ENCODE results near the gene STUM.

STUM gene

DNA sequence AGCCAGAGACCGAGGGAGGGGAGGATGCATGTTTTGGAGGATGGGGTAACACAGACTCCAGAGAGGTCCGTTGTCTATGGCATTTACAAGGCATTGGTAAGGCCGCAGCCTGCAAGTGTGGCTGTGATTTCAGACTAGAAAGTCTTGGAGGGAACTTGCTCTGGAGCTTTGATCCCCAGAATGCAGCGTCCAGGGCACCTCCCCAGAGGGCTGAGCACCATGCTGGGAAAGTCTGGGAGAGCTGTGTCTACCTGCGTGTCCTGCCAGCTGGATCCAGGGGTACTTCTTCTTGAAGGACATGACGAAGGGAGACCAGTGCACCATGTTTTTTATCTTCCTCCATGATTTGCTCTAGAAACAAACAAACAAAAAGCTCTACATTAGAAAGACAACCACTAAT, 99.9 kb downstream of the STUM start:
- no peak for DNase-seq
- H3K27me3 ChIP-seq (replicated peaks; ENCODE audit: control insufficient read depth, insufficient read depth, low read length, poor library complexity, severe bottlenecking): no peaks in the 10 kb centered on the region
- H3K36me3 ChIP-seq (ENCODE audit: control insufficient read depth, insufficient read depth, low read length): peaks cover 50% of the 10 kb centered on the region
- H3K4me3 ChIP-seq (ENCODE audit: insufficient read depth, low read depth, low read length, poor library complexity, severe bottlenecking): no peak overlapping the region
- H3K9me3 ChIP-seq (ENCODE audit: control insufficient read depth, low read length): no peaks in the 10 kb centered on the region
- H3K27ac ChIP-seq (ENCODE audit: insufficient read depth, low read length, poor library complexity, severe bottlenecking): no peak overlapping the region
- peaks cover 44% of the 10 kb centered on the region for H3K4me1 ChIP-seq (ENCODE audit: control insufficient read depth, insufficient read depth, low read length, poor library complexity, severe bottlenecking)

DNA sequence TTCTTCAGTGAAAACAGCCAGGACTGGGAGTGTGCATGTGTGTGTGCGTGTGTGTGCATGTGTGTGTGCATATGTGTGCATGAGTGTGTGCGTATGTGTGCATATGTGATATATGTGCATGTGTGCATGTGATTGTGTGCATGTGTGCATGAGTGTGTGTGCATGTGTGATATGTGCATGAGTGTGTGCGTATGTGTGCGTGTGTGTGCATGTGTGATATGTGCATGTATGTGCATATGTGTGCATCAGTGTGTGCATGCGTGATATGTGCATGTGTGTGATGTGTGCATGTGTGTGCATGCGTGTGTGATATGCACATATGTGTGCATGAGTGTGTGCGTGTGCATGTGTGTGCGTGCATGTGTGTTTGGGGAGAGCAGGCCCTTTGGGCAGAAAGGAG, 100.7 kb downstream of the STUM start:
- H3K27ac ChIP-seq (ENCODE audit: insufficient read depth, low read length, poor library complexity, severe bottlenecking): no peak overlapping the region
- no peaks in the 10 kb centered on the region for H3K9me3 ChIP-seq (ENCODE audit: control insufficient read depth, low read length)
- H3K36me3 ChIP-seq (ENCODE audit: control insufficient read depth, insufficient read depth, low read length): peaks cover 45% of the 10 kb centered on the region
- H3K27me3 ChIP-seq (replicated peaks; ENCODE audit: control insufficient read depth, insufficient read depth, low read length, poor library complexity, severe bottlenecking): no peaks in the 10 kb centered on the region
- peaks cover 36% of the 10 kb centered on the region for H3K4me1 ChIP-seq (ENCODE audit: control insufficient read depth, insufficient read depth, low read length, poor library complexity, severe bottlenecking)
- DNase-seq: no peak
- H3K4me3 ChIP-seq (ENCODE audit: insufficient read depth, low read depth, low read length, poor library complexity, severe bottlenecking): no peak overlapping the region

GRCh38 chr1:226649780-226650179, 101.2 kb downstream of the STUM start:
- Histone ChIP-seq H3K4me3 (ENCODE audit: insufficient read depth, low read depth, low read length, poor library complexity, severe bottlenecking) (no peak overlapping the region), H3K36me3 (ENCODE audit: control insufficient read depth, insufficient read depth, low read length) (peaks cover 40% of the 10 kb centered on the region), H3K27ac (ENCODE audit: insufficient read depth, low read length, poor library complexity, severe bottlenecking) (no peak overlapping the region), H3K9me3 (ENCODE audit: control insufficient read depth, low read length) (no peaks in the 10 kb centered on the region), H3K27me3 (replicated peaks; ENCODE audit: control insufficient read depth, insufficient read depth, low read length, poor library complexity, severe bottlenecking) (no peaks in the 10 kb centered on the region), H3K4me1 (ENCODE audit: control insufficient read depth, insufficient read depth, low read length, poor library complexity, severe bottlenecking) (peaks cover 31% of the 10 kb centered on the region)
- DNase-seq: no peak

- Histone ChIP-seq H3K36me3 (ENCODE audit: control insufficient read depth, insufficient read depth, low read length) (peaks cover 36% of the 10 kb centered on the region), H3K4me3 (ENCODE audit: insufficient read depth, low read depth, low read length, poor library complexity, severe bottlenecking) (no peak overlapping the region), H3K9me3 (ENCODE audit: control insufficient read depth, low read length) (no peaks in the 10 kb centered on the region), H3K4me1 (ENCODE audit: control insufficient read depth, insufficient read depth, low read length, poor library complexity, severe bottlenecking) (peaks cover 25% of the 10 kb centered on the region), H3K27ac (ENCODE audit: insufficient read depth, low read length, poor library complexity, severe bottlenecking) (peak overlapping the region; percentile 44), H3K27me3 (replicated peaks; ENCODE audit: control insufficient read depth, insufficient read depth, low read length, poor library complexity, severe bottlenecking) (no peaks in the 10 kb centered on the region)
- DNase-seq: no peak
These were observed 101.8 kb downstream of the STUM start for GRCh38 chr1:226650236-226650841.

- peaks cover 30% of the 10 kb centered on the region for H3K36me3 ChIP-seq (ENCODE audit: control insufficient read depth, insufficient read depth, low read length)
- H3K27ac ChIP-seq (ENCODE audit: insufficient read depth, low read length, poor library complexity, severe bottlenecking): peak overlapping the region; percentile 44
- peaks cover 16% of the 10 kb centered on the region for H3K4me1 ChIP-seq (ENCODE audit: control insufficient read depth, insufficient read depth, low read length, poor library complexity, severe bottlenecking)
- no peaks in the 10 kb centered on the region for H3K27me3 ChIP-seq (replicated peaks; ENCODE audit: control insufficient read depth, insufficient read depth, low read length, poor library complexity, severe bottlenecking)
- no peak overlapping the region for H3K4me3 ChIP-seq (ENCODE audit: insufficient read depth, low read depth, low read length, poor library complexity, severe bottlenecking)
- DNase-seq: no peak
- H3K9me3 ChIP-seq (ENCODE audit: control insufficient read depth, low read length): no peaks in the 10 kb centered on the region
These were observed 102.6 kb downstream of the STUM start for GRCh38 chr1:226651041-226651731.

GRCh38 chr1:226651732-226652105, 103.2 kb downstream of the STUM start:
- Histone ChIP-seq H3K27me3 (replicated peaks; ENCODE audit: control insufficient read depth, insufficient read depth, low read length, poor library complexity, severe bottlenecking) (no peaks in the 10 kb centered on the region), H3K4me1 (ENCODE audit: control insufficient read depth, insufficient read depth, low read length, poor library complexity, severe bottlenecking) (peaks cover 11% of the 10 kb centered on the region), H3K36me3 (ENCODE audit: control insufficient read depth, insufficient read depth, low read length) (peaks cover 25% of the 10 kb centered on the region), H3K27ac (ENCODE audit: insufficient read depth, low read length, poor library complexity, severe bottlenecking) (no peak overlapping the region), H3K9me3 (ENCODE audit: control insufficient read depth, low read length) (no peaks in the 10 kb centered on the region), H3K4me3 (ENCODE audit: insufficient read depth, low read depth, low read length, poor library complexity, severe bottlenecking) (no peak overlapping the region)
- DNase-seq: no peak

- H3K27me3 ChIP-seq (replicated peaks; ENCODE audit: control insufficient read depth, insufficient read depth, low read length, poor library complexity, severe bottlenecking): no peaks in the 10 kb centered on the region
- no peak overlapping the region for H3K4me3 ChIP-seq (ENCODE audit: insufficient read depth, low read depth, low read length, poor library complexity, severe bottlenecking)
- no peak overlapping the region for H3K27ac ChIP-seq (ENCODE audit: insufficient read depth, low read length, poor library complexity, severe bottlenecking)
- H3K9me3 ChIP-seq (ENCODE audit: control insufficient read depth, low read length): no peaks in the 10 kb centered on the region
- no peak for DNase-seq
- H3K36me3 ChIP-seq (ENCODE audit: control insufficient read depth, insufficient read depth, low read length): peaks cover 16% of the 10 kb centered on the region
- peaks cover 8% of the 10 kb centered on the region for H3K4me1 ChIP-seq (ENCODE audit: control insufficient read depth, insufficient read depth, low read length, poor library complexity, severe bottlenecking)
These were observed 104.0 kb downstream of the STUM start for GRCh38 chr1:226652613-226653012.

GRCh38 chr1:226653311-226653921, 104.9 kb downstream of the STUM start:
- peak overlapping the region; percentile 33 for H3K4me3 ChIP-seq (ENCODE audit: insufficient read depth, low read depth, low read length, poor library complexity, severe bottlenecking)
- peak; percentile 66 to 71 (median 70) for DNase-seq
- H3K9me3 ChIP-seq (ENCODE audit: control insufficient read depth, low read length): no peaks in the 10 kb centered on the region
- H3K36me3 ChIP-seq (ENCODE audit: control insufficient read depth, insufficient read depth, low read length): peaks cover 8% of the 10 kb centered on the region
- peaks cover 8% of the 10 kb centered on the region for H3K4me1 ChIP-seq (ENCODE audit: control insufficient read depth, insufficient read depth, low read length, poor library complexity, severe bottlenecking)
- no peaks in the 10 kb centered on the region for H3K27me3 ChIP-seq (replicated peaks; ENCODE audit: control insufficient read depth, insufficient read depth, low read length, poor library complexity, severe bottlenecking)
- no peak overlapping the region for H3K27ac ChIP-seq (ENCODE audit: insufficient read depth, low read length, poor library complexity, severe bottlenecking)

DNA sequence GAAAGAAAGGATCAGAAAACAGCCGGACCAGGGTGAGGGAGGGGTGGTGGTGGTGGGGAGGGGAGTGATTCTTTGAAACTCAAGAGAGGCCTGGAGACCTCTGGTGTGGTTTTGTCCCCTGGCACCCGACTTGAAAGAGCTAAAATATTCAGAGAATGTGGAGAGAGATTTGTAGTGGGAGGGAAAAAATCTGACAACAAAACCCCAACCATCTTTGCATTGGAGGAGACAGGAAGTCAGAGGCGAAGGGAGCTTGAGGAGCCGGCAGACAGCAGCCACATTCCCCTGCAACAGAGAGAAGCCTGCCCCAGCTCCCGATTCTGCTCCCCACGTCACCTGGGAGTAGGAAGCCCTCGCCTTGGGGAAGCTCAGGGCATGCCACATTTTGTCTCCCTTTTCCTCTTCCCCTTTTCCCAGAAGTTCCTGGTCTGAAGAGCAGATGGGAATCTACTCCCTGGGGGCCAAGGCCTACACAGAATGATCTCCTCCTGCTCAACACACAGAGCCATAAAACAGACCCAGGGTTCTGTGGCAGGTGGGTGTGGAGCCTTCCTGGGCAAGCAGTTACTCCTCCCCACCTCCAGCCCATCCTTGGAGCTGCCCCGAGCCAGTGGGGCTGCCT, 105.6 kb downstream of the STUM start:
- H3K27ac ChIP-seq (ENCODE audit: insufficient read depth, low read length, poor library complexity, severe bottlenecking): no peak overlapping the region
- peaks cover 8% of the 10 kb centered on the region for H3K4me1 ChIP-seq (ENCODE audit: control insufficient read depth, insufficient read depth, low read length, poor library complexity, severe bottlenecking)
- no peaks in the 10 kb centered on the region for H3K9me3 ChIP-seq (ENCODE audit: control insufficient read depth, low read length)
- DNase-seq: no peak
- peak overlapping the region; percentile 33 for H3K4me3 ChIP-seq (ENCODE audit: insufficient read depth, low read depth, low read length, poor library complexity, severe bottlenecking)
- H3K36me3 ChIP-seq (ENCODE audit: control insufficient read depth, insufficient read depth, low read length): peaks cover 2% of the 10 kb centered on the region
- H3K27me3 ChIP-seq (replicated peaks; ENCODE audit: control insufficient read depth, insufficient read depth, low read length, poor library complexity, severe bottlenecking): no peaks in the 10 kb centered on the region

DNA sequence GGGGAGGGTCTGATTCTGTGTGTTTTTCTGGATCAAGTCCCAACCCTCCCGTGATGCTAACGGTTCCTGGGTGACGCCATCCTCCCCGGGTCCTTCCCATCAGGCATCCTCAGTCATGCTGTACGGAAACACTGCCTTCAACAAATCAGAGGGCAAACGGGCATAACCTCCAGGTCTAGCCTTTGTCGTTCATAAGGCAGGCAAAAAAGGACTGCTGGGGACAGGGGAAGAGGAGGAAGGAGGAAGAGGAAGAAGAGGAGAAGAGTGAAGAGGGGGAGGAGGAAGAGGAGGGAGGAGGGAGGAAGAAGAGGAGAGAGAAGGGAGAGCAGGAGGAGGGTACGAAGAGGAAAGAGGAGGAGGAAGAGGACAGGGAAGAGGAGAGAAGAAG, 106.1 kb downstream of the STUM start:
- peaks cover 2% of the 10 kb centered on the region for H3K36me3 ChIP-seq (ENCODE audit: control insufficient read depth, insufficient read depth, low read length)
- peaks cover 8% of the 10 kb centered on the region for H3K4me1 ChIP-seq (ENCODE audit: control insufficient read depth, insufficient read depth, low read length, poor library complexity, severe bottlenecking)
- DNase-seq: no peak
- no peak overlapping the region for H3K27ac ChIP-seq (ENCODE audit: insufficient read depth, low read length, poor library complexity, severe bottlenecking)
- H3K4me3 ChIP-seq (ENCODE audit: insufficient read depth, low read depth, low read length, poor library complexity, severe bottlenecking): peak overlapping the region; percentile 33
- H3K9me3 ChIP-seq (ENCODE audit: control insufficient read depth, low read length): no peaks in the 10 kb centered on the region
- no peaks in the 10 kb centered on the region for H3K27me3 ChIP-seq (replicated peaks; ENCODE audit: control insufficient read depth, insufficient read depth, low read length, poor library complexity, severe bottlenecking)
